Osteocyte (in vitro differentiated cells): ENCODE results near the gene DYNC1LI1. TPM values are rescaled to one million over a fixed set of nuclear protein-coding genes. Genes with fewer than 3 reads are reported as not detected.

ENCODE experiments used
- DNase-seq: peaks from one replicate; pipeline ENCODE4 v3.0.0; 2021; ENCODE audit warnings: mixed read lengths; ENCODE audit not compliant: unreplicated experiment; ENCODE audit errors: extremely low spot score
- H3K27ac Mint-ChIP-seq: one replicate; pipeline ENCODE4 v1.8.0; 2021; ENCODE audit warnings: mild to moderate bottlenecking, mixed read lengths; ENCODE audit not compliant: unreplicated experiment
- H3K27me3 Mint-ChIP-seq: one replicate; pipeline ENCODE4 v1.8.0; 2021; ENCODE audit warnings: mixed read lengths; ENCODE audit not compliant: unreplicated experiment
- H3K36me3 Mint-ChIP-seq: one replicate; pipeline ENCODE4 v1.8.0; 2021; ENCODE audit warnings: mixed read lengths; ENCODE audit not compliant: unreplicated experiment
- H3K4me1 Mint-ChIP-seq: one replicate; pipeline ENCODE4 v1.8.0; 2021; ENCODE audit warnings: mixed read lengths; ENCODE audit not compliant: unreplicated experiment
- H3K4me3 Mint-ChIP-seq: one replicate; pipeline ENCODE4 v1.8.0; 2021; ENCODE audit warnings: mild to moderate bottlenecking, moderate library complexity, mixed read lengths; ENCODE audit not compliant: unreplicated experiment
- H3K9me3 Mint-ChIP-seq: one replicate; pipeline ENCODE4 v1.8.0; 2021; ENCODE audit warnings: mixed read lengths; ENCODE audit not compliant: unreplicated experiment
- CTCF ChIP-seq: fragments of 200-600 bp; sonication (generic); IDR thresholded peaks from 2 replicates; pipeline ENCODE4 v1.5.0; 2021; ENCODE audit warnings: antibody characterized with exemption, mild to moderate bottlenecking, moderate library complexity
- total RNA-seq: library from RNA; stranded (reverse); gene quantifications from 2 replicates; pipeline ENCODE4 v1.2.1, GENCODE V29; 2021

DYNC1LI1 gene
- total RNA-seq, 1 donor from 2014 or later: 64.3 TPM

GRCh38 chr3:32488474-32489008, 82.1 kb downstream of the DYNC1LI1 start:
- Mint-ChIP-seq H3K4me3 (no peak overlapping the region), H3K36me3 (peaks cover 24% of the 10 kb centered on the region), H3K9me3 (no peaks in the 10 kb centered on the region), H3K27me3 (no peaks in the 10 kb centered on the region), H3K4me1 (peaks cover 20% of the 10 kb centered on the region), H3K27ac (peak overlapping the region; percentile 59)
- no peak for DNase-seq
- no peak for TF ChIP-seq CTCF

- Mint-ChIP-seq H3K9me3 (no peaks in the 10 kb centered on the region), H3K36me3 (peaks cover 27% of the 10 kb centered on the region), H3K4me1 (peaks cover 20% of the 10 kb centered on the region), H3K27me3 (no peaks in the 10 kb centered on the region), H3K4me3 (no peak overlapping the region), H3K27ac (peak overlapping the region; percentile 59)
- no peak for TF ChIP-seq CTCF
- no peak for DNase-seq
These were observed 82.7 kb downstream of the DYNC1LI1 start for GRCh38 chr3:32487781-32488473.

- no peak overlapping the region for H3K27ac Mint-ChIP-seq
- peaks cover 33% of the 10 kb centered on the region for H3K36me3 Mint-ChIP-seq
- peaks cover 40% of the 10 kb centered on the region for H3K4me1 Mint-ChIP-seq
- H3K4me3 Mint-ChIP-seq: no peak overlapping the region
- H3K27me3 Mint-ChIP-seq: no peaks in the 10 kb centered on the region
- H3K9me3 Mint-ChIP-seq: no peaks in the 10 kb centered on the region
- TF ChIP-seq CTCF: no peak
- DNase-seq: no peak
These were observed 86.2 kb downstream of the DYNC1LI1 start for GRCh38 chr3:32484436-32484835.

- DNase-seq: no peak
- Mint-ChIP-seq H3K36me3 (peaks cover 35% of the 10 kb centered on the region), H3K4me3 (no peak overlapping the region), H3K9me3 (no peaks in the 10 kb centered on the region), H3K27me3 (no peaks in the 10 kb centered on the region), H3K27ac (no peak overlapping the region), H3K4me1 (peaks cover 43% of the 10 kb centered on the region)
- no peak for TF ChIP-seq CTCF
These were observed 86.9 kb downstream of the DYNC1LI1 start for GRCh38 chr3:32483772-32484171.

GRCh38 chr3:32482693-32483092, 88.0 kb downstream of the DYNC1LI1 start:
- Mint-ChIP-seq H3K36me3 (peaks cover 42% of the 10 kb centered on the region), H3K27ac (no peak overlapping the region), H3K4me3 (no peak overlapping the region), H3K9me3 (no peaks in the 10 kb centered on the region), H3K27me3 (no peaks in the 10 kb centered on the region), H3K4me1 (peaks cover 32% of the 10 kb centered on the region)
- DNase-seq: no peak
- TF ChIP-seq CTCF: no peak
